ENCODE results near the gene FOXB1.

Gene FOXB1

GRCh38 chr15:60004009-60004845 is at the start of gene FOXB1:
FOXB1 (plus strand) TSS chr15:60004311; CDS start chr15:60004964, 653 bp downstream.
- no peak for DNase-seq (ENCODE audit: low read depth)
- TF ChIP-seq, protein P1, sequence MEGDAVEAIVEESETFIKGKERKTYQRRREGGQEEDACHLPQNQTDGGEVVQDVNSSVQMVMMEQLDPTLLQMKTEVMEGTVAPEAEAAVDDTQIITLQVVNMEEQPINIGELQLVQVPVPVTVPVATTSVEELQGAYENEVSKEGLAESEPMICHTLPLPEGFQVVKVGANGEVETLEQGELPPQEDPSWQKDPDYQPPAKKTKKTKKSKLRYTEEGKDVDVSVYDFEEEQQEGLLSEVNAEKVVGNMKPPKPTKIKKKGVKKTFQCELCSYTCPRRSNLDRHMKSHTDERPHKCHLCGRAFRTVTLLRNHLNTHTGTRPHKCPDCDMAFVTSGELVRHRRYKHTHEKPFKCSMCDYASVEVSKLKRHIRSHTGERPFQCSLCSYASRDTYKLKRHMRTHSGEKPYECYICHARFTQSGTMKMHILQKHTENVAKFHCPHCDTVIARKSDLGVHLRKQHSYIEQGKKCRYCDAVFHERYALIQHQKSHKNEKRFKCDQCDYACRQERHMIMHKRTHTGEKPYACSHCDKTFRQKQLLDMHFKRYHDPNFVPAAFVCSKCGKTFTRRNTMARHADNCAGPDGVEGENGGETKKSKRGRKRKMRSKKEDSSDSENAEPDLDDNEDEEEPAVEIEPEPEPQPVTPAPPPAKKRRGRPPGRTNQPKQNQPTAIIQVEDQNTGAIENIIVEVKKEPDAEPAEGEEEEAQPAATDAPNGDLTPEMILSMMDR (conservative IDR thresholded peaks at IDR 0.05; ENCODE audit: low read length) = no peak

GRCh38 chr15:59958288-59958687 is 45.8 kb upstream of the FOXB1 start:
- TF ChIP-seq, protein P1 (conservative IDR thresholded peaks at IDR 0.05; ENCODE audit: low read length) = no peak
- no peak for DNase-seq (ENCODE audit: low read depth)
- H3K4me3 ChIP-seq (ENCODE audit: low read length) = no peak overlapping the region

More at GRCh38 chr15:60004009-60004845, at the start of gene FOXB1:
- H3K4me3 ChIP-seq (ENCODE audit: low read length) = peak within 1 kb of the TSS; percentile 15; the same call in 1 of the 2 replicates

GRCh38 chr15:59960318-59960717 is 43.8 kb upstream of the FOXB1 start:
- TF ChIP-seq, protein P1 (conservative IDR thresholded peaks at IDR 0.05; ENCODE audit: low read length) = no peak
- DNase-seq (ENCODE audit: low read depth) = no peak
- no peak overlapping the region for H3K4me3 ChIP-seq (ENCODE audit: low read length)

GRCh38 chr15:59963322-59963721 is 40.8 kb upstream of the FOXB1 start:
- H3K4me3 ChIP-seq (ENCODE audit: low read length) = no peak overlapping the region
- no peak for DNase-seq (ENCODE audit: low read depth)
- TF ChIP-seq, protein P1 (conservative IDR thresholded peaks at IDR 0.05; ENCODE audit: low read length) = no peak

GRCh38 chr15:59963925-59964324 is 40.2 kb upstream of the FOXB1 start:
- TF ChIP-seq, protein P1 (conservative IDR thresholded peaks at IDR 0.05; ENCODE audit: low read length) = no peak
- H3K4me3 ChIP-seq (ENCODE audit: low read length) = no peak overlapping the region
- no peak for DNase-seq (ENCODE audit: low read depth)

DNA sequence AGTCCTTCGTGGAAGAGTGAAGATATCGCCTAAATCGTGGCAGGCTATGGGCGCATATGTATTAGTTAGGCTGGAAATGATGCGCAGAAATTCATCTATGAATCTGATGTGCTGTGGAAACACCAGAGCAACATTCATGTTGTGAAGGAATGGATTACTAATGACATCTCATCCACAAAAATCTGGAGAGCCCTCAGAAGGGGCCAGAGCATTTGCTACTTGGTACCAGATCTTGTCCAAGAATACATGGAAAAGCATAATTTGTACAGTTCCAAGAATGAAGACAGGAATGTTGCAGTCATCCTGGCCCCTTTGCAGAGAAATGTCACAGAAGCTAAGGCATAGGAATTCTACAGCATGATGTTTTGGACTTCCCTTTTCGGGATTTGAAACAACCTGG is 38.4 kb upstream of the FOXB1 start:
- H3K4me3 ChIP-seq (ENCODE audit: low read length) = no peak overlapping the region
- DNase-seq (ENCODE audit: low read depth) = no peak
- TF ChIP-seq, protein P1 (conservative IDR thresholded peaks at IDR 0.05; ENCODE audit: low read length) = no peak

- DNase-seq (ENCODE audit: low read depth) = no peak
- no peak overlapping the region for H3K4me3 ChIP-seq (ENCODE audit: low read length)
- TF ChIP-seq, protein P1 (conservative IDR thresholded peaks at IDR 0.05; ENCODE audit: low read length) = no peak
Observed at GRCh38 chr15:59966262-59966661, 37.8 kb upstream of the FOXB1 start.

Data from AG10803 (cell line).